Peyer's patch (tissue), 4 donors: ENCODE measurements around the gene ENO4.

Experiments
- CTCF ChIP-seq, 6 experiments: fragments of 450-650 bp in 4 of 6; fragments of 200-600 bp in 2 of 6; sonication (generic) in 1 of 6; IDR thresholded peaks; one replicate each; pipeline ENCODE4 v1.5.1; 2017 to 2019; ENCODE audit warnings: antibody characterized with exemption in 6 of 6, mild to moderate bottlenecking in 3 of 6, moderate library complexity in 1 of 6
- POLR2A ChIP-seq, 2 donors: fragments of 450-650 bp; IDR thresholded peaks; one replicate each; pipeline ENCODE4 v1.5.1; 2017; ENCODE audit warnings: antibody characterized with exemption in 2 of 2, mild to moderate bottlenecking in 2 of 2, moderate library complexity in 2 of 2

GRCh38 chr10:116829711-116830110 is 19.6 kb upstream of the ENO4 start:
- no peak for TF ChIP-seq CTCF (IDR thresholded peaks at IDR 0.05)
- TF ChIP-seq POLR2A (IDR thresholded peaks at IDR 0.05) = no peak
